Colonic mucosa (tissue), 4 donors: Measurements from ENCODE around the gene CUL5. TPM values are rescaled to one million over a fixed set of nuclear protein-coding genes. Genes with fewer than 3 reads are reported as not detected.

Experiments used
- DNase-seq: peaks from one replicate; pipeline ENCODE4 v3.0.0-alpha.2; 2020
- H3K27ac ChIP-seq: fragments of 200-600 bp; one replicate; pipeline ENCODE4 v1.8.0; 2021
- H3K27me3 ChIP-seq: fragments of 200-600 bp; one replicate; pipeline ENCODE4 v1.8.0; 2021
- H3K36me3 ChIP-seq: fragments of 200-600 bp; one replicate; pipeline ENCODE4 v1.8.0; 2021
- H3K4me1 ChIP-seq: fragments of 200-600 bp; one replicate; pipeline ENCODE4 v1.8.0; 2021; ENCODE audit warnings: mild to moderate bottlenecking
- H3K4me3 ChIP-seq: fragments of 200-600 bp; one replicate; pipeline ENCODE4 v1.8.0; 2021
- H3K9ac ChIP-seq, 2 donors: one replicate each; pipeline ENCODE4 v1.7.0; 2013; ENCODE audit warnings: control low read depth in 2 of 2, low read depth in 2 of 2, low read length in 2 of 2
- H3K9me3 ChIP-seq: fragments of 200-600 bp; one replicate; pipeline ENCODE4 v1.8.0; 2021
- CTCF ChIP-seq: fragments of 200-600 bp; IDR thresholded peaks from one replicate; pipeline ENCODE4 v1.8.0; 2022; ENCODE audit warnings: antibody characterized with exemption, mild to moderate bottlenecking
- intact Hi-C: fragments of 100-400 bp; cut with DNase I; formaldehyde crosslinking; loops from one replicate; pipeline ENCODE4 v1.14.1; 2022
- total RNA-seq, 2 donors: library from RNA; stranded (reverse); fragmentation: NEBNext Ultra II Directional in 1 of 2; extraction: Animal tissue kit (Norgen Biotek cat#: 25700) in 1 of 2; gene quantifications; one replicate each; pipeline ENCODE4 v1.2.1, GENCODE V29; 2021
- donor health status: healthy.
- donor health status: DM: no; HTN: no; CAD: no.
- donor health status: DM: no; HTN: no; CAD: no.

CUL5 gene
- total RNA-seq, 2 donors from 2014 or later: 26.1 to 28.0 TPM

- Histone ChIP-seq H3K27me3 (no peaks in the 10 kb centered on the region), H3K4me1 (peaks cover 3% of the 10 kb centered on the region), H3K9ac (peak overlapping the region; percentile 81 to 99), H3K4me3 (peak overlapping the region; percentile 90), H3K36me3 (no peaks in the 10 kb centered on the region), H3K9me3 (no peaks in the 10 kb centered on the region), H3K27ac (peak overlapping the region; percentile 86)
- TF ChIP-seq CTCF: no peak
- intact Hi-C loops: loop anchor here (10.0 kb wide), 2 partner anchors 215 to 655 kb away; partner anchors contain the start of genes ATM, DDX10 and NPAT
- peak; percentile 30 for DNase-seq
Observed at GRCh38 chr11:108009497-108010370, 1.0 kb downstream of the CUL5 start.

- DNase-seq: no peak
- no peak overlapping the region for H3K9ac ChIP-seq
- H3K27me3 ChIP-seq: no peaks in the 10 kb centered on the region
- no peaks in the 10 kb centered on the region for H3K36me3 ChIP-seq
- intact Hi-C loops: loop anchor here (10.0 kb wide), 2 partner anchors 213 to 653 kb away; partner anchors contain the start of genes ATM, DDX10 and NPAT
- peaks cover 3% of the 10 kb centered on the region for H3K4me1 ChIP-seq
- H3K27ac ChIP-seq: no peak overlapping the region
- no peak overlapping the region for H3K4me3 ChIP-seq
- TF ChIP-seq CTCF: no peak
- no peaks in the 10 kb centered on the region for H3K9me3 ChIP-seq
Observed at GRCh38 chr11:108012139-108012725, 3.5 kb downstream of the CUL5 start.

- no peaks in the 10 kb centered on the region for H3K27me3 ChIP-seq
- H3K9ac ChIP-seq: no peak overlapping the region
- no peak for DNase-seq
- no peaks in the 10 kb centered on the region for H3K9me3 ChIP-seq
- H3K36me3 ChIP-seq: no peaks in the 10 kb centered on the region
- H3K4me3 ChIP-seq: no peak overlapping the region
- intact Hi-C loops: loop anchor here (10.0 kb wide), 2 partner anchors 208 to 648 kb away; partner anchors contain the start of genes ATM, DDX10 and NPAT
- TF ChIP-seq CTCF: no peak
- H3K27ac ChIP-seq: no peak overlapping the region
- H3K4me1 ChIP-seq: no peaks in the 10 kb centered on the region
Observed at GRCh38 chr11:108016647-108017046, 7.9 kb downstream of the CUL5 start.

GRCh38 chr11:108018708-108019107 is 10.0 kb downstream of the CUL5 start:
- Histone ChIP-seq H3K27ac (no peak overlapping the region), H3K27me3 (no peaks in the 10 kb centered on the region), H3K36me3 (no peaks in the 10 kb centered on the region), H3K4me1 (no peaks in the 10 kb centered on the region), H3K9ac (no peak overlapping the region), H3K9me3 (no peaks in the 10 kb centered on the region), H3K4me3 (no peak overlapping the region)
- no peak for TF ChIP-seq CTCF
- no peak for DNase-seq
- intact Hi-C loops: loop anchor here (10.0 kb wide), 2 partner anchors 206 to 646 kb away; partner anchors contain the start of genes ATM, DDX10 and NPAT

- no peak for DNase-seq
- Histone ChIP-seq H3K4me1 (no peaks in the 10 kb centered on the region), H3K4me3 (no peak overlapping the region), H3K9ac (no peak overlapping the region), H3K27me3 (no peaks in the 10 kb centered on the region), H3K9me3 (no peaks in the 10 kb centered on the region), H3K27ac (no peak overlapping the region), H3K36me3 (no peaks in the 10 kb centered on the region)
- intact Hi-C loops: loop anchor here (10.0 kb wide), 2 partner anchors 205 to 645 kb away; partner anchors contain the start of genes ATM, DDX10 and NPAT
- TF ChIP-seq CTCF: no peak
Observed at GRCh38 chr11:108019870-108020540, 11.3 kb downstream of the CUL5 start.
